CD14-positive monocyte (primary cell): ENCODE measurements around the gene SLC10A6. TPM values are rescaled to one million over a fixed set of nuclear protein-coding genes. Genes with fewer than 3 reads are reported as not detected.
A peak's percentile ranks its signal among the peaks of the same experiment; 100 is the strongest.

ENCODE experiments used
- DNase-seq, 3 donors: peaks; one replicate each; pipeline ENCODE4 v3.0.0-alpha.2; 2011 to 2022
- H2AFZ ChIP-seq: 2 replicates; pipeline ENCODE4 v1.6.0; 2012; ENCODE audit warnings: mild to moderate bottlenecking, low read depth, low read length, inconsistent platforms; ENCODE audit not compliant: insufficient read depth, poor library complexity, severe bottlenecking
- H3K27ac ChIP-seq, 2 donors: 1 replicate in 1 of 2; 2 replicates in 1 of 2; pipeline ENCODE4 v1.5.1; 2012 to 2013; ENCODE audit warnings: low read length in 2 of 2, control low read depth in 1 of 2, inconsistent platforms in 1 of 2, low read depth in 1 of 2, mild to moderate bottlenecking in 1 of 2
- H3K27me3 ChIP-seq, 2 donors: one replicate each; pipeline versions ENCODE4 v1.6.0 to v1.6.1; 2011 to 2013; ENCODE audit warnings: low read length in 2 of 2; ENCODE audit not compliant: control insufficient read depth in 2 of 2, insufficient read depth in 2 of 2
- H3K36me3 ChIP-seq, 2 donors: replicated peaks in 1 of 2; 1 replicate in 1 of 2; 2 replicates in 1 of 2; pipeline versions ENCODE4 v1.5.1 to v1.6.1; 2012 to 2013; ENCODE audit warnings: low read length in 2 of 2, control low read depth in 1 of 2, inconsistent platforms in 1 of 2, mild to moderate bottlenecking in 1 of 2; ENCODE audit not compliant: insufficient read depth in 2 of 2, control insufficient read depth in 1 of 2
- H3K4me1 ChIP-seq, 2 donors: 1 replicate in 1 of 2; 2 replicates in 1 of 2; pipeline versions ENCODE4 v1.5.1 to v1.6.1; 2012 to 2013; ENCODE audit warnings: low read length in 2 of 2, control low read depth in 1 of 2, inconsistent platforms in 1 of 2, mild to moderate bottlenecking in 1 of 2, moderate library complexity in 1 of 2; ENCODE audit not compliant: insufficient read depth in 2 of 2, control insufficient read depth in 1 of 2
- H3K4me2 ChIP-seq: replicated peaks from 2 replicates; pipeline ENCODE3; 2012; ENCODE audit warnings: low read length, moderate library complexity, mild to moderate bottlenecking; ENCODE audit not compliant: poor library complexity, severe bottlenecking; ENCODE audit errors: extremely low read depth
- H3K4me3 ChIP-seq, 3 experiments: fragments of 200-600 bp in 1 of 3; sonication (generic) in 1 of 3; replicated peaks in 1 of 3; 1 replicate in 2 of 3; 2 replicates in 1 of 3; pipeline ENCODE4 v1.5.1; 2011 to 2013; ENCODE audit warnings: low read length in 3 of 3, mild to moderate bottlenecking in 3 of 3, control low read depth in 2 of 3, low read depth in 2 of 3, inconsistent platforms in 1 of 3, moderate library complexity in 1 of 3
- H3K79me2 ChIP-seq: 2 replicates; pipeline ENCODE4 v1.6.0; 2012; ENCODE audit warnings: mild to moderate bottlenecking, control low read depth, inconsistent platforms, low read length, moderate library complexity; ENCODE audit not compliant: insufficient read depth
- H3K9ac ChIP-seq: 2 replicates; pipeline ENCODE4 v1.6.0; 2017; ENCODE audit warnings: low read length, mild to moderate bottlenecking; ENCODE audit not compliant: insufficient read depth, poor library complexity, severe bottlenecking
- H3K9me3 ChIP-seq, 2 donors: replicated peaks in 1 of 2; 1 replicate in 1 of 2; 2 replicates in 1 of 2; pipeline versions ENCODE4 v1.5.1 to v1.6.1; 2012 to 2013; ENCODE audit warnings: low read length in 2 of 2, control low read depth in 1 of 2; ENCODE audit not compliant: control insufficient read depth in 1 of 2, insufficient read depth in 1 of 2
- H4K20me1 ChIP-seq: 2 replicates; pipeline ENCODE4 v1.6.0; 2012; ENCODE audit warnings: mild to moderate bottlenecking, low read length, control low read depth, moderate library complexity; ENCODE audit not compliant: insufficient read depth
- H3K27ac Mint-ChIP-seq, 7 donors: one replicate each; pipeline ENCODE4 v1.8.0; 2020; ENCODE audit warnings: mild to moderate bottlenecking in 7 of 7, mixed read lengths in 7 of 7, moderate library complexity in 6 of 7, inconsistent platforms in 2 of 7
- H3K27me3 Mint-ChIP-seq, 3 donors: one replicate each; pipeline ENCODE4 v1.8.0; 2021 to 2022; ENCODE audit warnings: low read depth in 3 of 3, mild to moderate bottlenecking in 3 of 3, mixed read lengths in 3 of 3, moderate library complexity in 3 of 3, inconsistent platforms in 1 of 3
- H3K36me3 Mint-ChIP-seq, 2 donors: one replicate each; pipeline ENCODE4 v1.8.0; 2020; ENCODE audit warnings: mixed read lengths in 2 of 2, inconsistent platforms in 1 of 2, mild to moderate bottlenecking in 1 of 2
- H3K4me1 Mint-ChIP-seq: one replicate; pipeline ENCODE4 v1.8.0; 2020; ENCODE audit warnings: mild to moderate bottlenecking, mixed read lengths
- H3K4me3 Mint-ChIP-seq, 2 donors: one replicate each; pipeline ENCODE4 v1.8.0; 2020; ENCODE audit warnings: mild to moderate bottlenecking in 2 of 2, mixed read lengths in 2 of 2, moderate library complexity in 1 of 2
- H3K9me3 Mint-ChIP-seq, 7 donors: one replicate each; pipeline ENCODE4 v1.8.0; 2020 to 2022; ENCODE audit warnings: mixed read lengths in 7 of 7, mild to moderate bottlenecking in 6 of 7, moderate library complexity in 6 of 7, inconsistent platforms in 2 of 7
- CTCF ChIP-seq: fragments of 200-600 bp; IDR thresholded peaks from one replicate; pipeline ENCODE4 v1.8.0; 2022; ENCODE audit warnings: antibody characterized with exemption, mild to moderate bottlenecking
- WGBS: methylation state at CpG from one replicate; pipeline ENCODE4 v1.1.5; 2013; ENCODE audit warnings: missing lambda C conversion rate; ENCODE audit not compliant: insufficient coverage; 5-methylcytosine and 5-hydroxymethylcytosine counted together
- intact Hi-C, 2 donors: fragments of 100-400 bp; cut with micrococcal nuclease; formaldehyde crosslinking; loops; one replicate each; pipeline versions ENCODE4 v1.15.0 to v1.15.1; 2023
- polyA plus RNA-seq, 3 donors: library from polyadenylated mRNA; depleted of rRNA in 1 of 3; unstranded in 2 of 3; stranded (reverse) in 1 of 3; fragments of 300-500 nt in 2 of 3; fragments of >200 nt in 1 of 3; fragmentation: Illumina TruSeq in 2 of 3; gene quantifications; 1 replicate in 2 of 3; 2 replicates in 1 of 3; pipeline ENCODE4 v1.2.3, GENCODE V29; 2012 to 2021

The SLC10A6 gene
- polyA plus RNA-seq, 3 donors, result 0.08 TPM; not detected in 2

GRCh38 chr4:86819561-86819960 lies 29.6 kb downstream of the SLC10A6 start:
- no peak for TF ChIP-seq CTCF
- no peak for DNase-seq
- Mint-ChIP-seq H3K27me3 (peaks cover 0 to 2% (median 0%) of the 10 kb centered on the region in 3 donors), H3K4me3 (no peak overlapping the region), H3K36me3 (no peaks in the 10 kb centered on the region), H3K9me3 (peaks cover 5 to 21% (median 11%) of the 10 kb centered on the region in 7 donors), H3K27ac (peak overlapping the region in 1 of 7 donors; percentile 28), H3K4me1 (no peaks in the 10 kb centered on the region)
- intact Hi-C loops, result no loop called here
- peaks cover 10 to 21% of the 10 kb centered on the region in 2 donors for H3K9me3 ChIP-seq
- H3K4me2 ChIP-seq, result no peak overlapping the region
- H3K27me3 ChIP-seq, result no peaks in the 10 kb centered on the region
- 97% methylated on average over 5 of the region's 7 CpGs for WGBS
- H3K9ac ChIP-seq, result no peak overlapping the region
- no peaks in the 10 kb centered on the region for H3K36me3 ChIP-seq
- H3K79me2 ChIP-seq, result no peaks in the 10 kb centered on the region
- no peak overlapping the region for H2AFZ ChIP-seq
- no peak overlapping the region for H3K27ac ChIP-seq
- H4K20me1 ChIP-seq, result no peaks in the 10 kb centered on the region
- no peak overlapping the region for H3K4me3 ChIP-seq
- no peaks in the 10 kb centered on the region for H3K4me1 ChIP-seq

DNA sequence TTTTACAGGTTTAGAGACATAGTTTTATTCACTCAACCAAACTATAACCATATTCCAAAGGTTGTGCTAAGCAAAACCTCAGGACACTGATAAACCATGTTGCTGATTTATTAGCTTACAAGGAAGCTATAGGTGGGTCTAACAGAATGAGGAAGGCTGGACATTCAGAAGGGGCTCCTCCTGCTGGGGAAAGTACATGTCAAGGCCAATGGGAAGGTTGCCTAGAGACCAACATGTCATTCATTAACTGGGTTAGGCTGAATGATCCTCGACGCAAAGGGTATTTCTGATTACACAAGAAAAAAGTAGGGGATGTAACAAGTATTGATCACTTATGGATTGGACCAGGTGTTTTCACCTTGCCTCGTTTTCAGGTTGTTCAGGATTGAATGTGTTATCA lies 30.3 kb downstream of the SLC10A6 start:
- H3K4me3 Mint-ChIP-seq, result no peak overlapping the region
- H3K4me3 ChIP-seq, result no peak overlapping the region
- H3K4me1 Mint-ChIP-seq, result no peaks in the 10 kb centered on the region
- H3K36me3 Mint-ChIP-seq, result no peaks in the 10 kb centered on the region
- H3K9ac ChIP-seq, result no peak overlapping the region
- no peaks in the 10 kb centered on the region for H3K27me3 ChIP-seq
- intact Hi-C loops, result no loop called here
- no peak overlapping the region for H3K27ac ChIP-seq
- no peak overlapping the region for H3K27ac Mint-ChIP-seq
- 100% methylated on average over 3 of the region's 3 CpGs for WGBS
- no peak for TF ChIP-seq CTCF
- no peaks in the 10 kb centered on the region for H4K20me1 ChIP-seq
- no peak overlapping the region for H3K4me2 ChIP-seq
- peaks cover 5 to 23% (median 11%) of the 10 kb centered on the region in 7 donors for H3K9me3 Mint-ChIP-seq
- DNase-seq, result no peak
- H3K36me3 ChIP-seq, result no peaks in the 10 kb centered on the region
- no peaks in the 10 kb centered on the region for H3K79me2 ChIP-seq
- peaks cover 0 to 2% (median 0%) of the 10 kb centered on the region in 3 donors for H3K27me3 Mint-ChIP-seq
- no peak overlapping the region for H2AFZ ChIP-seq
- peaks cover 10 to 21% of the 10 kb centered on the region in 2 donors for H3K9me3 ChIP-seq
- H3K4me1 ChIP-seq, result no peaks in the 10 kb centered on the region
